PC-9 (cell line): ENCODE data around the gene CORIN. TPM values are rescaled to one million over a fixed set of nuclear protein-coding genes. Genes with fewer than 3 reads are reported as not detected.

Experiments used
- BruUV-seq: library from RNA; stranded (reverse); fragments of 400-500 nt; replicated peaks from 2 replicates; lab custom pipeline; 2021; lab: Mats Ljungman, UMichigan
- CTCF ChIA-PET: fragments of 300-600 bp; sonication (Branson Sonifier 250); formaldehyde crosslinking; loops from one replicate; lab custom pipeline; 2022; ENCODE audit warnings: antibody characterized with exemption; lab: Charles Lee
- POLR2A ChIA-PET: fragments of 300-600 bp; sonication (Branson Sonifier 250); formaldehyde crosslinking; loops from one replicate; lab custom pipeline; 2022; ENCODE audit warnings: antibody characterized with exemption; ENCODE audit not compliant: unreplicated experiment; lab: Charles Lee
- DNase-seq, 2 experiments: peaks; one replicate each; pipeline versions ENCODE4 v3.0.0 to v3.0.0-alpha.2; 2015 to 2022; ENCODE audit warnings: mixed read lengths in 1 of 2
- H2AFZ ChIP-seq: fragments of 200-600 bp; sonication (generic); 2 replicates; pipeline ENCODE4 v1.8.1; 2017; ENCODE audit warnings: antibody characterized with exemption
- H3F3A ChIP-seq: fragments of 200-600 bp; sonication (generic); 2 replicates; pipeline ENCODE4 v1.8.1; 2017; ENCODE audit warnings: antibody characterized with exemption, mild to moderate bottlenecking, low read depth; ENCODE audit not compliant: insufficient read depth
- H3K27ac ChIP-seq: fragments of 200-600 bp; sonication (generic); 2 replicates; pipeline ENCODE4 v1.6.1; 2016; ENCODE audit warnings: mixed run types
- H3K27me3 ChIP-seq: fragments of 200-600 bp; sonication (generic); 2 replicates; pipeline ENCODE4 v1.6.1; 2016; ENCODE audit warnings: low read depth, mixed run types; ENCODE audit not compliant: insufficient read depth
- H3K36me3 ChIP-seq: fragments of 200-600 bp; sonication (generic); 2 replicates; pipeline ENCODE4 v1.6.1; 2016; ENCODE audit warnings: low read depth, mixed run types
- H3K4me1 ChIP-seq: fragments of 200-600 bp; sonication (generic); replicated peaks from 2 replicates; pipeline ENCODE4 v1.6.1; 2016; ENCODE audit warnings: mixed run types; ENCODE audit not compliant: insufficient read depth
- H3K4me2 ChIP-seq: fragments of 200-600 bp; sonication (generic); 2 replicates; pipeline ENCODE4 v1.6.1; 2017; ENCODE audit warnings: mixed run types
- H3K4me3 ChIP-seq: fragments of 200-600 bp; sonication (generic); 2 replicates; pipeline ENCODE4 v1.6.1; 2016; ENCODE audit warnings: mixed run types
- H3K79me2 ChIP-seq: fragments of 200-600 bp; sonication (generic); 2 replicates; pipeline ENCODE4 v1.6.1; 2017; ENCODE audit warnings: low read depth, mixed run types
- H3K9me2 ChIP-seq: fragments of 200-600 bp; sonication (generic); 2 replicates; pipeline ENCODE4 v1.8.1; 2017; ENCODE audit warnings: mild to moderate bottlenecking; ENCODE audit not compliant: insufficient read depth
- H3K9me3 ChIP-seq: fragments of 200-600 bp; sonication (generic); 2 replicates; pipeline ENCODE4 v1.8.1; 2016; ENCODE audit warnings: low read depth; ENCODE audit not compliant: insufficient read depth
- H4K20me1 ChIP-seq: fragments of 200-600 bp; sonication (generic); 2 replicates; pipeline ENCODE4 v1.8.1; 2017; ENCODE audit not compliant: insufficient read depth
- CTCF ChIP-seq: fragments of 200-600 bp; sonication (generic); conservative IDR thresholded peaks from 2 replicates; pipeline ENCODE4 v1.6.1; 2017; ENCODE audit warnings: mixed run types, antibody characterized with exemption, mild to moderate bottlenecking, moderate library complexity
- EZH2 ChIP-seq: fragments of 200-600 bp; sonication (generic); IDR thresholded peaks from 2 replicates; pipeline ENCODE4 v1.8.0; 2017; ENCODE audit warnings: antibody characterized with exemption, low read depth
- intact Hi-C: fragments of 100-400 bp; cut with micrococcal nuclease; formaldehyde crosslinking; loops from one replicate; pipeline ENCODE4 v1.10.0; 2022; ENCODE audit not compliant: unreplicated experiment
- total RNA-seq: library from RNA; stranded (reverse); gene quantifications from 2 replicates; pipeline ENCODE4 v1.2.3, GENCODE V29; 2021

Gene CORIN
- total RNA-seq, 1 experiment from 2014 or later: not detected

- TF ChIP-seq CTCF (no peak), EZH2 (no peak)
- Histone ChIP-seq H2AFZ (peak overlapping the region; percentile 17; the same call in 1 of the 2 replicates), H3K4me2 (no peak overlapping the region), H3K9me3 (no peaks in the 10 kb centered on the region), H3K79me2 (no peaks in the 10 kb centered on the region), H4K20me1 (no peaks in the 10 kb centered on the region), H3K27me3 (no peaks in the 10 kb centered on the region), H3F3A (no peaks in the 10 kb centered on the region), H3K4me1 (no peaks in the 10 kb centered on the region), H3K4me3 (no peak overlapping the region), H3K9me2 (no peaks in the 10 kb centered on the region), H3K36me3 (no peaks in the 10 kb centered on the region), H3K27ac (no peak overlapping the region)
- ChIA-PET POLR2A (no interaction called here), CTCF (no interaction called here)
- no TSS peak for BruUV-seq
- intact Hi-C loops: no loop called here
- DNase-seq: no peak
Observed at GRCh38 chr4:47651231-47651630, 186.6 kb downstream of the CORIN start.

DNA sequence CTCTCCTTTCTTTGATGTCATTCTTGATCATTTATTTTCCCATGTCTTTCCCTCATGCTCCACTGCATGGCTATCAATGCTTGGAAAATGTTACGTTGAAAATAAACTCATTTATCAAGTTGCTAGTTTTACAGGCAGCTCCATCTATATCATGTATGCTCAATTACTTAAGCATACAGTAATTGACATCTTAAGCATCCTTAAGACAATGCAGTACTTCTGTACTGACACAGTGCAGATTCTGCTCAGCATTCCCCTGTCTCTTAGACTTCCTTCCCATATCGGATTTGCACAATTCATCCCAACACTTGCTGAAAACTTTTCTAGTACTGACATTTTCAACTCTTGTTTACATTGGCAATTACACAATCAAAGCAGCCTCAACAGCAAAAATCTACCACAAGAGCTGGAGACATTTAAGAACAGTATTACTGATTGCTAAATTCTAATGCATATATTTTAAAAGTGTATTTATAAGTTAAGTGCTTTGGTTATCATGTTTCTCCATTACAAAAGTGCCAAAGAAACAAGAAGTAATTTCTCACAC, 187.2 kb downstream of the CORIN start:
- no TSS peak for BruUV-seq
- Histone ChIP-seq H3K27ac (no peak overlapping the region), H3K79me2 (no peaks in the 10 kb centered on the region), H3F3A (no peaks in the 10 kb centered on the region), H4K20me1 (no peaks in the 10 kb centered on the region), H3K9me2 (no peaks in the 10 kb centered on the region), H3K9me3 (no peaks in the 10 kb centered on the region), H3K36me3 (no peaks in the 10 kb centered on the region), H3K4me1 (no peaks in the 10 kb centered on the region), H3K4me3 (no peak overlapping the region), H3K4me2 (no peak overlapping the region), H3K27me3 (no peaks in the 10 kb centered on the region), H2AFZ (peak overlapping the region; percentile 17; the same call in 1 of the 2 replicates)
- CTCF ChIA-PET: no interaction called here
- DNase-seq: no peak
- TF ChIP-seq EZH2 (no peak), CTCF (no peak)
- intact Hi-C loops: no loop called here
- POLR2A ChIA-PET: no interaction called here

- Histone ChIP-seq H3K36me3 (no peaks in the 10 kb centered on the region), H3K27me3 (no peaks in the 10 kb centered on the region), H3K27ac (no peak overlapping the region), H3K4me1 (no peaks in the 10 kb centered on the region), H3K79me2 (no peaks in the 10 kb centered on the region), H2AFZ (no peak overlapping the region), H3K4me2 (no peak overlapping the region), H3K4me3 (no peak overlapping the region), H3K9me3 (no peaks in the 10 kb centered on the region), H3F3A (no peaks in the 10 kb centered on the region), H3K9me2 (no peaks in the 10 kb centered on the region), H4K20me1 (no peaks in the 10 kb centered on the region)
- no peak for TF ChIP-seq EZH2
- TF ChIP-seq CTCF: no peak
- DNase-seq: no peak
- ChIA-PET CTCF (no interaction called here), POLR2A (no interaction called here)
- BruUV-seq: no TSS peak
- intact Hi-C loops: no loop called here
Observed at GRCh38 chr4:47647544-47647943, 190.3 kb downstream of the CORIN start.
